ENCODE results near the gene OR10P1. TPM values are rescaled to one million over a fixed set of nuclear protein-coding genes. Genes with fewer than 3 reads are reported as not detected.

Gene OR10P1
- total RNA-seq, 2 experiments from 2014 or later, result not detected

GRCh38 chr12:55679691-55680090 is 43.0 kb downstream of the OR10P1 start:
- Mint-ChIP-seq H3K9me3 (no peaks in the 10 kb centered on the region), H3K4me3 (no peak overlapping the region), H3K27ac (no peak overlapping the region), H3K27me3 (peaks cover 28% of the 10 kb centered on the region), H3K36me3 (ENCODE audit: low read depth) (no peaks in the 10 kb centered on the region), H3K4me1 (peaks cover 5% of the 10 kb centered on the region)
- CTCF ChIA-PET, result no interaction called here
- POLR2A ChIA-PET, result no interaction called here
- no peak for DNase-seq

DNA sequence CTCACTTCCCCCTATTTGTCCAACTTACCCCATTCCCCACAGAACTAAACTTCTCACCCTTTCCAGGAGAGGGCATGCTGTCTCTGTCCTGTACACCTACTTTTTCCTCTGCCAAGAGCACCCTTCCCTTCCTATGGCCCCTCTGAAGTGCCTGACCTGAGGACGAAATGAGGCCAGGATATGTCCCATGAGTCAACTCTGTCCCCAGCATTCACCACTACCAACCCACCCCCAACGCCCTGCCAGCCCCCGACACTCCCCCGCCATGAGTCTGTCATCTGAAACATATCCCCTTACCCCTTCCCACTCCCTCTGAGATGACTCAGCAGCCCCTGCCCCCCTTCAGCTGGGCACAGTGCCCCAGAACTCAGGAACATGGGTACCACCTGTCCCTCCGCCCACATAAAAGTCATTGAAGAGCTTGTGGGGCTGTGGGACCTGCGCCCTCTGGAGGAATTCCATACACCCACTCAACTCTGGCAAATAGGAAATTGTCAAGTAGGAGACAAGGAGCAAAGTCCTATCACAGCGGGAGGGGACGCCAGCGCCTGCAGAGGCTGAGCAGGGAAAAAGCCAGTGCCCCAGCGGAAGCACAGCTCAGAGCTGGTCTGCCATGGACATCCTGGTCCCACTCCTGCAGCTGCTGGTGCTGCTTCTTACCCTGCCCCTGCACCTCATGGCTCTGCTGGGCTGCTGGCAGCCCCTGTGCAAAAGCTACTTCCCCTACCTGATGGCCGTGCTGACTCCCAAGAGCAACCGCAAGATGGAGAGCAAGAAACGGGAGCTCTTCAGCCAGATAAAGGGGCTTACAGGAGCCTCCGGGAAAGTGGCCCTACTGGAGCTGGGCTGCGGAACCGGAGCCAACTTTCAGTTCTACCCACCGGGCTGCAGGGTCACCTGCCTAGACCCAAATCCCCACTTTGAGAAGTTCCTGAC is 44.7 kb downstream of the OR10P1 start:
- H3K36me3 Mint-ChIP-seq (ENCODE audit: low read depth), result no peaks in the 10 kb centered on the region
- no peak for DNase-seq
- no peak overlapping the region for H3K27ac Mint-ChIP-seq
- ChIA-PET POLR2A (no interaction called here), CTCF (interaction anchor here (1.1 kb wide), 1 partner anchor 53 kb away, joined by 3 read pairs; no protein-coding TSS in a partner anchor)
- H3K27me3 Mint-ChIP-seq, result peaks cover 26% of the 10 kb centered on the region
- H3K4me3 Mint-ChIP-seq, result no peak overlapping the region
- peaks cover 5% of the 10 kb centered on the region for H3K4me1 Mint-ChIP-seq
- H3K9me3 Mint-ChIP-seq, result no peaks in the 10 kb centered on the region

GRCh38 chr12:55682087-55682796 is 45.5 kb downstream of the OR10P1 start:
- Mint-ChIP-seq H3K9me3 (no peaks in the 10 kb centered on the region), H3K27ac (no peak overlapping the region), H3K27me3 (peaks cover 26% of the 10 kb centered on the region), H3K4me3 (no peak overlapping the region), H3K36me3 (ENCODE audit: low read depth) (no peaks in the 10 kb centered on the region), H3K4me1 (peaks cover 5% of the 10 kb centered on the region)
- ChIA-PET POLR2A (no interaction called here), CTCF (interaction anchor here (0.6 to 1.2 kb wide), 4 partner anchors 26 to 912 kb away, joined by 3 to 4 read pairs (median 3); no protein-coding TSS in a partner anchor)
- no peak for DNase-seq

DNA sequence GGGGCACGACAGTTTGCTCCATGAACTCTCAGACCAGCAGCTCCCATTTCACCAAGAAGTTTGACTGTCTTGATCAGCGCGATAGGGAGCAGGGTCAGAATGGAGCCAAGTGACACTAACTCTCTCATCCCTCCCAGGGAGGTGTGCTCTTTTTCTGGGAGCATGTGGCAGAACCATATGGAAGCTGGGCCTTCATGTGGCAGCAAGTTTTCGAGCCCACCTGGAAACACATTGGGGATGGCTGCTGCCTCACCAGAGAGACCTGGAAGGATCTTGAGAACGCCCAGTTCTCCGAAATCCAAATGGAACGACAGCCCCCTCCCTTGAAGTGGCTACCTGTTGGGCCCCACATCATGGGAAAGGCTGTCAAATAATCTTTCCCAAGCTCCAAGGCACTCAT is 47.0 kb downstream of the OR10P1 start:
- CTCF ChIA-PET, result interaction anchor here (1.2 kb wide), 2 partner anchors 16 to 27 kb away, joined by 3 read pairs; no protein-coding TSS in a partner anchor
- Mint-ChIP-seq H3K4me3 (no peak overlapping the region), H3K27ac (no peak overlapping the region), H3K27me3 (peaks cover 26% of the 10 kb centered on the region), H3K4me1 (peaks cover 5% of the 10 kb centered on the region), H3K9me3 (no peaks in the 10 kb centered on the region), H3K36me3 (ENCODE audit: low read depth) (no peaks in the 10 kb centered on the region)
- POLR2A ChIA-PET, result no interaction called here
- DNase-seq, result no peak

- H3K4me1 Mint-ChIP-seq, result peaks cover 5% of the 10 kb centered on the region
- H3K9me3 Mint-ChIP-seq, result no peaks in the 10 kb centered on the region
- H3K4me3 Mint-ChIP-seq, result no peak overlapping the region
- H3K27me3 Mint-ChIP-seq, result peaks cover 23% of the 10 kb centered on the region
- ChIA-PET POLR2A (no interaction called here), CTCF (no interaction called here)
- DNase-seq, result no peak
- H3K36me3 Mint-ChIP-seq (ENCODE audit: low read depth), result no peaks in the 10 kb centered on the region
- H3K27ac Mint-ChIP-seq, result no peak overlapping the region
These were observed 48.2 kb downstream of the OR10P1 start for GRCh38 chr12:55684761-55685370.

GRCh38 chr12:55685671-55686070 is 49.0 kb downstream of the OR10P1 start:
- ChIA-PET CTCF (no interaction called here), POLR2A (no interaction called here)
- H3K4me3 Mint-ChIP-seq, result no peak overlapping the region
- H3K36me3 Mint-ChIP-seq (ENCODE audit: low read depth), result no peaks in the 10 kb centered on the region
- H3K9me3 Mint-ChIP-seq, result no peaks in the 10 kb centered on the region
- no peak for DNase-seq
- H3K4me1 Mint-ChIP-seq, result peaks cover 5% of the 10 kb centered on the region
- no peak overlapping the region for H3K27ac Mint-ChIP-seq
- peaks cover 17% of the 10 kb centered on the region for H3K27me3 Mint-ChIP-seq

DNA sequence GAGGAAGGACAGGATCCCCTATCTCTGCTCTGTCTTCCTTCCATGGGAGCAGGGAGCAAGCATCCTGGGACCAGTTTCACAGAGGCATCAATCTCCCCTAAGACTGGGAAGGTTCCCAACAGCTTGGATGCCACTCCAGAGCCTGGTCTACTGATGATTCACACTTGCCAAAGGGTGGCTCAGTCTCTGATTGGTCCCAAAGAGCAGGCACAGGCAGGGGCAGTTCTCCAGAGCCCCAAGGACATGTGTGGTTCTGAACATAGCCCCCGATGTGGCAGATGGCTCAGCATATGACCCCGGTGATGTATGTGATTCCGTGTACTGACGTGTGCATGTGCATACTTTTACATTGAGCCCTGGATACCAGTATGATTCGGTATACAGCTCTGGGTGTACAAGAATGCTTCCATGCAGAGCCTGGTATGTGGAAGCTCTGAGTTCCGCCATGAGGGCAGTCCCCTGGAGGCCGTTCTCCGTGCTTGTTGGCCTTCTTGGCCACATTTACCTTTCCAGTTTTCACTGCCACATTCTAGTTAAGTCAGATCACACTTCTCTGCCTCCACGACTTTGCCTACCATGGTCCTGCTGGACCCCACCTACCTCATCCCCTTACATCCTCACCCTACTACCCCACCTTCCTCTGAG is 49.8 kb downstream of the OR10P1 start:
- Mint-ChIP-seq H3K9me3 (no peaks in the 10 kb centered on the region), H3K4me3 (no peak overlapping the region), H3K36me3 (ENCODE audit: low read depth) (no peaks in the 10 kb centered on the region), H3K4me1 (no peaks in the 10 kb centered on the region), H3K27me3 (peaks cover 9% of the 10 kb centered on the region), H3K27ac (no peak overlapping the region)
- no peak for DNase-seq
- ChIA-PET POLR2A (no interaction called here), CTCF (no interaction called here)

Other genes starting within 250 kb of the OR10P1 start
- not detected for gene OR6C65, start 236.4 kb upstream of the OR10P1 start, total RNA-seq
- not detected for gene OR6C76, start 210.6 kb upstream of the OR10P1 start, total RNA-seq
- gene OR6C2, start 192.8 kb upstream of the OR10P1 start, total RNA-seq, result not detected
- not detected for gene OR6C70, start 166.8 kb upstream of the OR10P1 start, total RNA-seq
- gene OR6C68, start 144.5 kb upstream of the OR10P1 start, total RNA-seq, result not detected
- not detected for gene OR6C4, start 87.3 kb upstream of the OR10P1 start, total RNA-seq
- not detected for gene OR2AP1, start 64.4 kb upstream of the OR10P1 start, total RNA-seq
- 1 to 10 TPM; 3.1 TPM for gene ITGA7, start 71.0 kb downstream of the OR10P1 start, total RNA-seq
- gene BLOC1S1, start 79.2 kb downstream of the OR10P1 start, total RNA-seq, result 100 to 1,000 TPM; 164 to 181 TPM
- 10 to 100 TPM; 23.3 to 25.8 TPM for gene RDH5, start 83.5 kb downstream of the OR10P1 start, total RNA-seq
- 100 to 1,000 TPM; 108 to 116 TPM for gene CD63, start 92.1 kb downstream of the OR10P1 start, total RNA-seq
- 10 to 100 TPM in 1 of 2 experiments, 1 to 10 TPM in 1; 9.7 to 10.4 TPM for gene GDF11, start 106.2 kb downstream of the OR10P1 start, total RNA-seq
- gene SARNP, start 180.8 kb downstream of the OR10P1 start, total RNA-seq, result 100 to 1,000 TPM in 1 of 2 experiments, 10 to 100 TPM in 1; 87.5 to 102 TPM
- gene ORMDL2, start 181.1 kb downstream of the OR10P1 start, total RNA-seq, result 10 to 100 TPM; 52.7 to 67.1 TPM
- 10 to 100 TPM; 32.6 to 35.8 TPM for gene DNAJC14, start 192.7 kb downstream of the OR10P1 start, total RNA-seq
- gene MMP19, start 206.0 kb downstream of the OR10P1 start, total RNA-seq, result not detected

Data from activated CD4-positive, alpha-beta T cell treated with anti-CD3 and anti-CD28 coated beads, Interleukin-2, amount 10 ng/mL, durations not matched to agents 7 days and 5 days (primary cell).